SKM-1 treated with dmso at 0.1 percent for 144 hours (cell line): ENCODE measurements around the gene TSPAN18.

Experiments used
- DNase-seq: peaks from one replicate; lab custom pipeline; 2025; ENCODE audit not compliant: unreplicated experiment; lab: John Stamatoyannopoulos, UW

TSPAN18 gene

DNA sequence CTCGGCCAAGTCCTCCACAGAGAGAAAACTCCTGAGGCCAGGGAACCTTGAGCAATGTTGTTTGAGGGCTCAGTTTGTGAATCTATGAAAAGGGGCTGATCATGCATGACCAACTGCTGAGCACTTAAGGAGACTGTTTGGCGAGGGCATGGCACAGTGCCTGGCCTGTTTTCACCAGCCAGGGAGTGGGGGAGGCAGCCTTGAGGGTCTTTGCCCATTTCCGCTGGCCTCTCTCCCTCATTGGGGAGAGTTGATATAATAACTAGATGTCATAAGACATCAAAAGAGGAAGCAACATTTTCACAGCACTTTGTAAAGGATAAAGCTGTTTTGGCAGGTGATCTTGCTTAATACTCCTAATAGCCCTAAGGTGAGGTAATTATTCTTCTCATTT lies 113.3 kb downstream of the TSPAN18 start:
- DNase-seq = peak; percentile 34

DNA sequence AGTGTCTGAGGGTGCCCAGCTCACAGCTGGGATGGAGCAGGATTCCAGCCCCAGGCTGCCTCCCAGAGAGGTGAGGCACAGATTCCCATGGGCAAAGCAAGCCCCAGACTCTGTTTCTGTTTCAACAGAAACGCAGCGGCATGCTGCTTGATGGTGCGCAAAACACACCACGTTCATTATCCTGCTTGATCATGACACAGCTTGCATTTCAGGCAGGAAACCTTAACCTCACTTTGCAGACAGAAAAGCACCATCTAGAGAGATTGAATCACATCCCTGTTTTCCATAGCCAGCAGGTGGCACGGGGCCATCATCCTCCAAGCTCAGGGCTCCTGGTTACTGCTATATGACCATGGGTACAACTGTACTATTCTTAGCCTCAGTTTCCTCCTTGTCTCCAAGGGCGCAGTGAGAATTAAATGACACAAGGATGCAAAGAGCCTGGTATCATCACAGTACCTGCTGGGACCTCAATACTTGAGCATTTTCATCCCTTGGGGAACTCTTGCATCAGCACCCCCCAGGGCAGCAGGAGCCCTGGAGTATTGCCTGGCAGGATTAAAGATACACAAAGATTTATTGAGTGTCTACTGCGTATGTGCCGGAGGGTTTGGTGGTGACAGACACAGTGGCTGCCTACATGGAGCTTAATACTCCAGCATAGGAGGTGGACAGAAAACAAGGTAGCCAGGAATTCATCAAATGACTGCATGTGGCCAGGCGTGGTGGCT lies 113.9 kb downstream of the TSPAN18 start:
- DNase-seq = no peak

DNA sequence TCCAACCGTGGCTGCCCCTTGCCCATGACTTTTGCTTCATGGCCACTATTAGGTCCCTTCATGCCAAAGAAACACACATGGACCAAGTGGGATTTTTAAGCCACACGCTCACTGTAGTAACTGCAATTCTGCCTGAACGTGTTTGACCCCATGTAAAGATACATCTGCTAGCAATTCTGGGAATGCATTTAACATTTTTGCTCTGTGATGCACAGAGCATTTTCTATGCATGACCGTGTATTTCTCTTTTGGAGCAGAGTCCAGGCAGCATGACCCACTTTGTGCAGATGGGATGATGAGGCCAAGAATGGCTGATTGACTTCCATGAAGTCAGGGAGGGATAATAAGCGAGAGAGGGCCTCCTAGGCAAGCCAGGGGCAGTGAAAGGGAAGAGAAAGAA lies 115.5 kb downstream of the TSPAN18 start:
- DNase-seq = no peak

DNA sequence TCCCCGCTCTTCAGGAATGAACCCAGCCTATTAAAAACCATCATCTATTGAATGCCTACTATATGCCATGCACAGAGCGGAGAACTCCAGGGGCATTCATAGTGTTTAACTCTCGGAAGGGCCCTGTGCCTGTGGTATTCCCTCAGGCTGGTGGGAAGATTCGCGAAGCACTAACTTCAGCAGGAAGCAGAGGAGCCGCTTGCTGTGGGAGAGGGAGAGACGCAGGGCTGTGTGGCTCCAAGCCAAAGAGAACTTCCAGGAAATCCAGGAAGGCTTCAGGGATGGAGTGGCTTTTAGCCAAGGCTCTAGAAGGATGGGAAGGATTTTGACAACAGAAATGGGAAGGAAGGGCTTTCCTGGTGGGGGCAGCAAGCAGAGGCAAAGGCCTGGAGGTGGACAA lies 120.1 kb downstream of the TSPAN18 start:
- DNase-seq = no peak

DNA sequence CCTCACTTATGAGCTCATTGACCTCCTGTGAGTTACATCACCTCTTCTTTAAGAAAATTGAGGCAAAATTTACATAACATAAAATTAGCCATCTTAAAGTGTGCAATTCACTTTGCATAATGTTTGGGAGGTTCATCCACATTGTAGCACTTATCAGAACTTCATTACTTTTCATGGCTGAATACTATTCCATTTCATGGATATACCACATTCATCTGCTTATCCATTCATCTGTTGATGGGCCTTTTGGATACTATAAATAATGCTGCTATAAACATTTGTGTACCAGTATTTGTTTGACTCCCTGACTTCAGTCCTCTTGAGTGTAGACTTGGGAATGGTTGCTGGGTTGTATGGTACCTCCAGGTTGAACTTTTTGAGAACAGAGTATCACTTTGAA lies 120.6 kb downstream of the TSPAN18 start:
- no peak for DNase-seq

DNA sequence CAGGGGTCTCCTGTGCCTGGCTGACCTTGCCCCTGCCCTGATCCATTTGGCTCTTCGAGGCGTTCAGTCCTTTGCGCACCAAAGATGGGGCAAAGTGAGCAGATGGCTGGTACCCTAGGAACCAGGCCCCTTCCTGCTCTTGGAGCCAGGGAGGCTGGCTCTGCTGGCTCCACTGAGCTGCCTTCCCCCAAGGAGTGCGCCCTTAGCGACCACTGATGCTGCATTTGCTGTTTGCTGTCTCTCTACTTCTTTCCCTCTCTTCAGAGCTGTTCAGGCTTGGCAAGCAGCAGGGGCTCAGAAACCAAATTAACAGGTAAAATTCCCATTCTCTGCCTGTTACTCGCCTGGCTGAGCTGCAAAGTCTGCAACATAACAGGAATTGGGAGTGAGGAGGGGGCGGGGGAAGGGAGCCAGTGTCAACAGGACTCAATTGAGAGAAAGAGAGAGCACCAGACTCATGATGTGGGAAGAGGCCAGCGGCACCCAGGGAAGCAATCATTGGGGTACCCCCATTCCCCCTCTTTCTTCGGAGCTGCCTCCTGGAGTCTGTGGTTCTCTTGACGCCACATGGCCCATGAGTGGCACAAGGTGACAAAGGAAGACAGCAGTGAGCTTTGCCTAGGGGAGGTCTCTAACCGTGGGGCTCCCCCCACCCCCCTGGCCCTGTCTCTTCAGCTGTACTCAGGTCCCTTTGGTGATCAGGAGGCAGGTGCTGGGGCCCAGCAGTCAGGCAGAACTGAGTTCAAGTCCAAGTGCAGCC lies 121.6 kb downstream of the TSPAN18 start:
- DNase-seq = no peak

DNA sequence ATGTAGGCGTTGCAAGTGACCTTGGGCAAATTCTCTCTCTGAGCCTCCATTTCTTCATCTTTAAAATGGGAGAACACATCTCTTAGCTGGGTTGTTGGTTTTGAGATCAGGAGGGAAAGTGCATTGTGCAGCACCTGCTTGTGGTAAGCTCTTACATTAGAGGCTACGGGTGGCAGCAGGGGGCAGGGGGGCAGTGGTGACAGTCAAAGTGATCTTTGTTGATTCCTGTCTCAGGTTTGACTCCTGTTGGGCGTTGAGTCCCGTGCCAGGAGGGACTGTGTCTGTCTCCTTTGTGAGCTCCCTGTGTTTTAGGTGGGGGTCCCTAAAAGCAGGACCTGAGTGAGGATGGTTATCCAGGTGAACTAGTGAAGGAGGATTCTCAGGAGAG lies 122.2 kb downstream of the TSPAN18 start:
- no peak for DNase-seq

DNA sequence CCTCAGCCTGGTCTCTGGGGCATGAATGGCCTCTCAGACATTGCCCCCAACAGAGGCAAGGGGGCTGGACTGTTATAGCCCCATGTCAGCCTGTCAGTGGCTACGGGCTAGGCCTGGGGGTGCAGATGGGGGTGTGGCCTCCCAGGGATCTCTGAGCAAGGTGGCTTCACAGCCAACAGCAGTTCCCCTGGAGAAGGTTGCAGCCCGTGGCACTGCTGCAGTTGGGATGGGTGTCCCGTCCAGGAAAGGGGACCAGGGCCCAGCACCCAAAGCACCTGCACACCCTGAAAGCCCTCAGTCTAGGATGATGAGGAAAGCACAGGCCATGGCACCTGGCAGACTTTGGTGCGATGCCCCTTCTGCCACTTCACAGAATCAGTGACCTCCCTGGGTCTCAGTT lies 122.7 kb downstream of the TSPAN18 start:
- DNase-seq = no peak

DNA sequence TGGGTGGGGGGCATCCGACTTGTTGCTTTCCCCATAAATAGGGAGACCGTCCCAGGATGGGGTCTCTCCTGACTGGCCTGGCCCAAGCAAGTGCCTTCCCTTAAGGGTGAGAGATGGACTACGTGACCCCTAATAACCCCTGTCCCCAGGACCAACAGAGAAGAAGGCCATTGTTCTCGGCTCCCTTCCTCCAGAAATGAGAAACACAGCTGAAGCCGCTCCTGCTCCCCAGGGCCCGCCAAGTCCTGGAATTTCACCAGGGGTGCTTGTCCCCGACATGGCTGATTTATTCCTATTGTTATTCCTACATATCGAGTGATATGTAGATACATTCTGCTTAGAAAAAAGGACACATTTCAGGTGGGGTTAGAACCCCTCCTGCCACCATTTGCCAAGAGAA lies 123.2 kb downstream of the TSPAN18 start:
- no peak for DNase-seq

DNA sequence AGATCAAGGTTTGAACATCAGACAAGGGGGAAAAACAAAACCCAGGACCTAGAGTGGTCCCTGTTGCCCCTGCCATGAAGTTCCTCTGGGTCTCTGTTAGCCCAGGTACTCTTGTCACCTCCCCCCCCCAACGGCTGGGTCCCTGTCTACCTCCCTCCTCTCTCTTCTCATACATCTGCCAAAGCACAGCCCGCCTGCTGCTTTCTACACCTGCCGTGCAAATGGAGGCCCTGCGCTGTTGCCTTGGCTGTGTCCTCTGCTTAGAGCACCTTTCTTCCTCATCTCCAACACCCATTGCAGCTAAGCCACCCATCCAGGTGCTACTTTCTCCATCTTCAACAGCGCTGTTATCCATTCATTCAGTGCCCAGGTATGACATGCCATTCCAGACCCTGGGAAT lies 124.7 kb downstream of the TSPAN18 start:
- DNase-seq = no peak

DNA sequence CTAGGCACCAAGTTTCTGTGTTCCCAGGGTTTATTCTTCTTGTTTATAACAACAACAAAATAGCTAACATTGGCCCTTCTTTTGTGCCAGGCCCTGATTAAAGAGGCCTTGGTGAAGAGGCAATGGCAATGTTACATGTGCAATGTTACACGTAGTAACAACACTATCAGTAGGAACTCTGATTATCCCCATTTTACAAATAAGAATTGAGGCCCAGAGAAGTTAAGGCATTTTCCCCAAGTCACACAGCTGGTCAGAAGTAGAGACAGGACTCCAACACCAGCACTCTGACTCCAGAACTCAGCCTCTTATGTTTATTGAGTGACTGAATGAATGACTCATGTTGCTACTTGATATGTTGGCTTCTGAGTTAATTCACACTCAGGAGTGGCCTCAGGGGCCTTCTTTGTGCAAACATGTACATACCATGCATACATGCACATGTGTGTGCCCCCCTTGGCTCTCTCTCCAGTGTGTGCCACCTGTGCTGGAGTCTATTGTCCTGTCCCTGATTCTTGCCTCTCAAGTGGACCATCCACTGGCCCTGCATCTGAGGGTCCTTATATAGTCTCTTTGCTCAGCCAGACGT lies 125.5 kb downstream of the TSPAN18 start:
- no peak for DNase-seq

DNA sequence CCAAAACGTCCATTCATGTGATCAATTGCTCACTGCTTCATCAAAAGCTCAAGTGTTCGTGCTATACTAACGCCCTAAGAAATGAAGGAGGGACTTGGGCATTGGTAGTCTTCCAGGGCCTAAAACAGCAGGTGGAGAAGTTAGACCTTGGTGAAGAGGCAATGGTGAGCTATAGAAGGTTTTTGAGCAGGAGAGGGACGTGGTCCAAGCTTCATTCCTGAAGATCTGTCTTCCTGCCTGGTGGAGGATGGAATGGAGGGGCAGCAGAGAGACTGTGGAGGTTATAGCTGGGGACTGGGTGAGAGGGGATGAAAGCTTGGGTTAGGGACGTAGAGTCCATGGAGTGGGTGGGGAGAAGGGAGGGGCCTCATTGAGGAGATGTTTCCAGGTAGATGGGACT lies 126.2 kb downstream of the TSPAN18 start:
- no peak for DNase-seq

DNA sequence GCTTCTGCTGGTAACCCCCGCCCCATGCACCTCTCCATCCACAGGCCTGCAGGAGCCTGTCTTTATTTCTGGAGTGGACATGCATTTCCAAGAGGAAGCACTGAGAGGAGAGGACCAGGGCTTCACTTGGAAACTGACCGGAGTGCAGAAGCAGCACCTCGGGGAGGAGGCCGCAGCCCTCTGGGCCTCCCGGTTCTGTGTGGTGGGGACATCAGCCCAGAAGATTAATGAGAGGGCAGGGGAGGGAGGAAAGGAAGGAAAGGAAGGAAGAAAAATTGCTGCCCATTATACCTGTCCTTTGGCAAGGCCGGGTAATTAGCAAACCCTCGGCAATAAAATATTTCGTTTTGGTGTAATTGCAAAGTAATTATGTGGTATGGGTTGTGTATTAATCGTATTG lies 126.9 kb downstream of the TSPAN18 start:
- DNase-seq = no peak

DNA sequence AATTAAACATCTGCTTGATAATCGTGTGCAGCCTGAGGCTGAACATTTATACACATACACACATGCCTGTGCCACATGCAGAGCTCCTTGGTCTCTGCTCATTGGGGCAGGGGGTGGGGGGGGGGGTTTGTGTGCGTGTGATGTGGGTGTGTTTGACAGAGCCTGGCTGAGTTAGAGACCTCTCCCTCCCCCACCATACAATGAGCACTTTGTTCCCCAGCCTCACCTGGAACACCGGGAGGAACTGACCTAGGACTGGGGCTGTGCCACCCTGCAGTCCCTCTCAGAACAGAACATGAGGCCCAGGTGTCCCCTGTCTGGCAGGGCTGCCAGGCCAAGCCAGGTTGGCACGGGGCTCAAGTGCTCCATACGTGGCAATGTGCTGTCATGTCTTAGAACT lies 127.3 kb downstream of the TSPAN18 start:
- no peak for DNase-seq

DNA sequence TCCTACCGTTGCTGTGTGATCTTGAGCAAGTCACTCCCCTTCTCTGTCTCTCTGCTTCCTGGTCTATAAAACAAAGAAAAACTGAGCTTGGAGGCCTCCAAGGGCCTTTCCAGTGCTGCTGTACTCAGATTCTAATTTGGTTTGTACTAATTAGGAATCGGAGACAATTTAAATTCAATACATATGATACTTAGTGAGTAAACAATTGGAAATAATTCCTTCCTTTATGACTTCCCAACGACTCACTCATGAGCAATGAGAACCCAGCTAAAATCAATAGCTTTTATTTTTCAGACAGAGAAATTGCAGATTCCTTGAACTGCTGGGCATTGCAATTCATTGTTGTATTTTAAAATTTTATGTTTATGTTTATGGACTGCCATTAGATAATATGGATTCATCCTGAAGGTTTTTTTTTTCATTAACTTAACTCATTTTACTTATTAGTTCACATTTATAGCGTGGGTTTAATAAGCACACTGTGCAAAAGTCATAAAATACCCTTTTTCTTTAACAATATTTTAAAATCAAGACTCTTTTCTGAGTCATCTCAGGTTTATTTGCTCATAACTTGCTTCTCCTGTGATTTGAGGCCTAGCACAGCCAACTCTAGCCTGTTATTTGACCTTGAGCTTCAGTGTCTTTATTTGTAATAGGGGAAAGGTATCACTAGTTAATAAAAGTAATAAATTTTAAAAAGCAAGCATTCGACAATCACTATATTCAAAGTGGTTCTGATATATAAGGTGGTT lies 128.2 kb downstream of the TSPAN18 start:
- no peak for DNase-seq

DNA sequence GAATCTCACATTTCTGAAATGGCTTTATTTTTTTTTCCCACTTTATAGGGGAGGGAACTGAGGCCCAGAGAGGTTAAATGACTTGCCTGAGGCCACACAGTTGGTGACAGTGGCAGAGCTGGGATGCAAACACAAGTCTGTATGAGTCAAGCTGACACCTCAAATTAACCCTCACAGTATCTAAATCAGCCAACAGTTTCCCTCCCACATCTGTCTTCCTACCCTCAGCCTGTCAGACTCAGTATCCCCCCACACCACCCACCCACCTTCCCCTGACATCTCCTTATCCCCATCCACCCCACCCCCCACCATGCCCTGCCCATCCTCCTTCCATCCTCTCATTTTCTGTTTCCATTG lies 128.7 kb downstream of the TSPAN18 start:
- DNase-seq = no peak

DNA sequence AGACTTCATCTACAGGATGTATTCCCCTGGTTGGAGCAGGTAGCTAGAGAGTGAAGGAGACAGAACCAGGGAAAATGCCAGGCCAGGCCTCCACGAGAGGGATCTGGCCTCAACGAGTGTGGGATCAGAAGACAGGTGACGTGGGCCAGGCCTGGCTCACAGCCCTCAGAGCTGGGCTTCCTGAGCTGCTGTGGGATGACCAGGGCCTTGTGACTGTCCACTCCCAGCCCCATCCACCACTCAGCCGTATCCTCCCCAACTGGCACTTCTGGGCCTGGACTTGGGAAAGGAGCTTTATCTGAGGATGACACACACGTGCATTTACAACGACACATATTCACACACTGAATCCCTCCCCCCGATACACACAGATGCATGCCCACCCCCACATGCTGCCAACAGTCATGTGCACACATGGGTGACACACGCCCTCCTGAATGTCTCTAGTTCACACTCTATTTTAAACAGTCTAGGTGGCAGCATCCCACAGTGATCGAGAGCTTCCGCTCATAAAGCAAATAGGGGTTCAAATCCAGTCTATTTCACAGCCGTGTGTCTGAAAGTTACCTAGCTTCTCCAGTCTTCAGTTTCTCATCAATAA lies 130.8 kb downstream of the TSPAN18 start:
- DNase-seq = no peak

DNA sequence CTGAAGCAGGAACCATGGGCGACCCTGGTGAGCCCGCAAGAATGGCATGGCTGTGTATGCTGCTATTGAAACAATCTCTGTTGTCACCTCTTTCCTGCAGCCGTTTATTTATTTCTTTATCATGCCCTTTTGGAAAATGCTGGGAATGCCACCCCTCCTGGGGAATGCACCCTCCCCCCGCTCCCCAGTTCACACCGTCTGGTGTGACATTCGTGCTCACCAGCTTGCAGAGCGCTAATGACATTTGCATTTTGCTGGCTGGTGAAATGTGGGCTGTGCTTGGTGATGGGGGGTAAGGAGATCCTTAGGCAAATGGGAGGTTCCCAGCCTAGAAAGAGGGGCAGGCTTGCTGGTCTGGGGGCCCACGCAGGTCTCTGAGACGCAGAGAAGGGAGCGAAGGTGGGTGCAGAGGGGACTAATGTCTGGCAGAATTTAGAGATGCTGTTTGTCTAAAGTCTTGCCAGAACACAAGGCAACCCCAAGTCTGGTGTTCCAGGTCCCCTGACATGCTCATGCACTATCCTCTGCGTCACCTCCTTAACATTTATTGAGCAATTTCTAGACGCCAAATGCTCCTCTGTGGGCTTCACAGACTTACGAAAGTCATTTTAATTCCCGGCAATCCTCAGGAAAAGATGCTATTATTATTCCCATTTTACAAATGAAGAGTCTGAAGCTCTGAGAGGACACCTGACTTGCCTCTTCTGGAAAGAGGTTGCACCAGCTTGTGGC lies 132.2 kb downstream of the TSPAN18 start:
- DNase-seq = no peak

DNA sequence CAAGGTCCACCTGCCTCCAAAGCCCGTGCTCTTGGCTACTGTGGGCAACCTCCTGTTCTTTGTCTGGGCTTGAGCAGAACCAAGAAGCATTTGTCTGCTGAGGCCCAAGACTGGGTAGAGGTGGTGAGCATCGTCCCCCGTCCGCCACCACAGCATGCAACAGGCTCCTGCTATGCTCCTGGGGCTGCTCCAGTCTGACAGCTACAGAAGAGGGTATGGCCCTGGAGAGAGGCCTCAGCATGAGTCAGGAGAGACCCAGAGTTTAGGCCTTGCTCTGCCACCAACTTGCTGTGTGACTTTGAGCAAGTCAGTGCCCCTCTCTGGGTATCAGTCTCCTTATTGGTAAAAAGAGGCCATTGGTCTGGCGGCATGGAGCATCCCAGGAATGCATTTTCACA lies 132.8 kb downstream of the TSPAN18 start:
- DNase-seq = no peak

DNA sequence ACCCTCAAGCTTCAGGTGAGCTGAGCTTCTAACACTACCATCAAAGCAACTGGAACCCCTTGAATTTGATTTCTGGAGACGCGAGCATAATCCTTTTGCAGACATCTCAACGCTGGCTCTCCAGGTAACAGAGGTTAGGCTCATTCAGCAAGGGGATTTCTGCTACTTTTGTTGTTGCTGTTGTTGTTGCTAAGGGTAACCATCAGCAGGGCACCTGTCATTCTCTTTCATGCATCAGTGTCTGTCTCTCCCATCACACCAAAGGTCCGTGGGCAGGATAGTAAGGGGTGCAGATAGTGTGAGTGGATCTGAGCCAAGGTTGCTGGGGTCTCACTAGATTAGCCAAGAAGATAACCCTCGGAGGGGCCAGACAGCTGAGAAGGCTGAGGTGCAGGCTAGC lies 133.6 kb downstream of the TSPAN18 start:
- DNase-seq = no peak
